A549 (cell line): Measurements from ENCODE around the gene TMEM74B. TPM values are rescaled to one million over a fixed set of nuclear protein-coding genes. Genes with fewer than 3 reads are reported as not detected.

Source experiments
- ATAC-seq, 2 experiments: fragments of 200-7000 bp in 1 of 2; fragments of >200 bp in 1 of 2; cut with Nextera tagmentation in 1 of 2; cut with Tn5 transposase in 1 of 2; 3 replicates each; pipeline versions ENCODE4 v1.8.0 to v1.9.1; 2018 to 2020; ENCODE audit warnings: mild to moderate bottlenecking in 1 of 2, moderate library complexity in 1 of 2
- CTCF ChIA-PET: fragments of 300-600 bp; sonication (Branson Sonifier 250); formaldehyde crosslinking; extraction: SDS; loops from one replicate; lab custom pipeline; 2021; ENCODE audit warnings: antibody characterized with exemption, inconsistent platforms; lab: Yijun Ruan, JAX
- POLR2A ChIA-PET: fragments of 350-600 bp; formaldehyde crosslinking; extraction: SDS; loops from one replicate; lab custom pipeline; 2021; ENCODE audit warnings: antibody characterized with exemption, inconsistent platforms; lab: Yijun Ruan, JAX
- DNase-seq, 2 experiments: peaks; one replicate each; pipeline versions ENCODE4 v3.0.0 to v3.0.0-alpha.2; 2011 to 2016; ENCODE audit warnings: low read depth in 1 of 2, low spot score in 1 of 2
- FAIRE-seq: peaks from 2 replicates; lab custom pipeline; 2011; peaks lifted over from hg19 to GRCh38; lab: Jason Lieb, UNC
- H3K27ac ChIP-seq, 2 experiments: fragments of >200 bp; sonication (Bioruptor Twin); formaldehyde crosslinking; 3 replicates each; pipeline ENCODE4 v1.5.1; 2016 to 2017
- H3K4me1 ChIP-seq: fragments of >200 bp; sonication (Bioruptor Twin); formaldehyde crosslinking; 3 replicates; pipeline ENCODE4 v1.6.1; 2016
- H3K4me2 ChIP-seq: fragments of >200 bp; sonication (Bioruptor Twin); formaldehyde crosslinking; 3 replicates; pipeline ENCODE4 v1.6.1; 2016
- H3K4me3 ChIP-seq: fragments of >200 bp; sonication (Bioruptor Twin); formaldehyde crosslinking; 3 replicates; pipeline ENCODE4 v1.5.1; 2016
- H3K9me3 ChIP-seq: fragments of >200 bp; sonication (Bioruptor Twin); formaldehyde crosslinking; 3 replicates; pipeline ENCODE4 v1.6.1; 2016
- BCL3 ChIP-seq: fragments of >200 bp; sonication (Bioruptor Twin); formaldehyde crosslinking; IDR thresholded peaks from 3 replicates; pipeline ENCODE4 v1.6.1; 2016
- CBX8 ChIP-seq: fragments of 200-600 bp; sonication (generic); IDR thresholded peaks from 2 replicates; pipeline ENCODE4 v1.6.1; 2016
- E2F6 ChIP-seq: IDR thresholded peaks from 2 replicates; pipeline ENCODE4 v1.6.1; 2012; ENCODE audit warnings: low read depth, borderline replicate concordance
- ELK1 ChIP-seq: fragments of 150-350 bp; IDR thresholded peaks from 2 replicates; pipeline ENCODE4 v1.6.1; 2014; ENCODE audit warnings: low read depth, mild to moderate bottlenecking, low read length
- EP300 ChIP-seq, 2 experiments: fragments of >200 bp; sonication (Bioruptor Twin); formaldehyde crosslinking; IDR thresholded peaks; 2 replicates in 1 of 2; 3 replicates in 1 of 2; pipeline ENCODE4 v1.6.1; 2016 to 2017
- FOSL2 ChIP-seq, 2 experiments: fragments of 450-650 bp in 1 of 2; fragments of >200 bp in 1 of 2; sonication (Bioruptor Twin) in 1 of 2; formaldehyde crosslinking; IDR thresholded peaks; 2 replicates each; pipeline versions ENCODE4 v1.5.0 to v1.6.1; 2016 to 2020; ENCODE audit warnings: mild to moderate bottlenecking in 1 of 2, moderate library complexity in 1 of 2
- GATA3 ChIP-seq: IDR thresholded peaks from 2 replicates; pipeline ENCODE4 v1.6.1; 2012; ENCODE audit warnings: borderline replicate concordance
- HES2 ChIP-seq: fragments of >200 bp; sonication (Bioruptor Twin); formaldehyde crosslinking; IDR thresholded peaks from 2 replicates; pipeline ENCODE4 v1.6.1; 2016
- HMGXB4 ChIP-seq: fragments of 250-450 bp; sonication (Bioruptor Pico); IDR thresholded peaks from 2 replicates; pipeline ENCODE4 v1.5.0; 2021; ENCODE audit warnings: mild to moderate bottlenecking, moderate library complexity, borderline replicate concordance
- HOXA7 ChIP-seq: fragments of 250-450 bp; sonication (Bioruptor Pico); IDR thresholded peaks from 2 replicates; pipeline ENCODE4 v1.5.0; 2020; ENCODE audit warnings: mild to moderate bottlenecking, moderate library complexity
- HOXB13 ChIP-seq: fragments of 250-450 bp; sonication (Bioruptor Pico); IDR thresholded peaks from 2 replicates; pipeline ENCODE4 v1.5.0; 2020; ENCODE audit warnings: low read depth, mild to moderate bottlenecking, moderate library complexity
- KDM1A ChIP-seq: fragments of 200-600 bp; sonication (generic); IDR thresholded peaks from 2 replicates; pipeline ENCODE4 v1.6.1; 2016; ENCODE audit warnings: low read depth, mild to moderate bottlenecking
- KDM5A ChIP-seq: fragments of 200-600 bp; sonication (generic); IDR thresholded peaks from 2 replicates; pipeline ENCODE4 v1.6.1; 2016; ENCODE audit warnings: antibody characterized with exemption, mild to moderate bottlenecking
- MAX ChIP-seq: IDR thresholded peaks from 2 replicates; pipeline ENCODE4 v1.6.1; 2012
- MAZ ChIP-seq: fragments of 150-350 bp; IDR thresholded peaks from 2 replicates; pipeline ENCODE4 v1.6.1; 2014; ENCODE audit warnings: antibody characterized with exemption, low read depth, low read length, borderline replicate concordance
- NFE2L2 ChIP-seq: fragments of 150-350 bp; conservative IDR thresholded peaks from 2 replicates; pipeline ENCODE4 v1.6.1; 2014; ENCODE audit warnings: low read length
- NPAS2 ChIP-seq: fragments of 250-450 bp; sonication (Bioruptor Pico); IDR thresholded peaks from 2 replicates; pipeline ENCODE4 v1.8.0; 2022; ENCODE audit warnings: mild to moderate bottlenecking, moderate library complexity, borderline replicate concordance
- PBX3 ChIP-seq: IDR thresholded peaks from 2 replicates; pipeline ENCODE4 v1.6.1; 2012
- POLR2A ChIP-seq: IDR thresholded peaks from 2 replicates; pipeline ENCODE4 v1.6.1; 2012; ENCODE audit warnings: mild to moderate bottlenecking, low read length
- RAD21 ChIP-seq, 2 experiments: fragments of >200 bp in 1 of 2; sonication (Bioruptor Twin) in 1 of 2; formaldehyde crosslinking in 1 of 2; IDR thresholded peaks in 1 of 2; conservative IDR thresholded peaks in 1 of 2; 2 replicates in 1 of 2; 3 replicates in 1 of 2; pipeline ENCODE4 v1.6.1; 2012 to 2018; ENCODE audit warnings: inconsistent platforms in 1 of 2
- RARB ChIP-seq: fragments of 250-450 bp; sonication (Bioruptor Pico); IDR thresholded peaks from 2 replicates; pipeline ENCODE4 v1.8.0; 2021; ENCODE audit warnings: mild to moderate bottlenecking, moderate library complexity
- REST ChIP-seq: fragments of 200-600 bp; sonication (generic); IDR thresholded peaks from 2 replicates; pipeline ENCODE4 v1.6.1; 2016; ENCODE audit warnings: antibody characterized with exemption, mild to moderate bottlenecking, moderate library complexity
- SREBF2 ChIP-seq: fragments of 450-650 bp; IDR thresholded peaks from 2 replicates; pipeline ENCODE4 v1.6.1; 2014; ENCODE audit warnings: mild to moderate bottlenecking, moderate library complexity
- ZSCAN20 ChIP-seq: fragments of 250-450 bp; sonication (Bioruptor Pico); IDR thresholded peaks from 2 replicates; pipeline ENCODE4 v1.8.0; 2022; ENCODE audit warnings: mild to moderate bottlenecking, moderate library complexity
- WGBS: methylation state at CpG from one replicate; pipeline ENCODE4 v1.1.6; 2017; ENCODE audit errors: missing lambda C conversion rate; 5-methylcytosine and 5-hydroxymethylcytosine counted together
- polyA plus RNA-seq, 4 experiments: library from polyadenylated mRNA; depleted of rRNA in 3 of 4; stranded (reverse); fragments of >200 nt; fragmentation: RNase III in 1 of 4; extraction: RNeasy Plus Mini Kit Qiagen cat#74134 plus additional on column Dnase treatment in 1 of 4; gene quantifications; 2 replicates in 3 of 4; 3 replicates in 1 of 4; pipeline ENCODE4 v1.2.3, GENCODE V29; 2011 to 2017

The TMEM74B gene
- polyA plus RNA-seq, 2 of the 4 experiments (the other 2 are of a cell fraction), result 2.9 to 3.4 TPM

- H3K27ac ChIP-seq, result no peak overlapping the region
- no peak for DNase-seq
- no peak overlapping the region for H3K4me3 ChIP-seq
- ChIA-PET CTCF (interaction anchor here (1.4 to 1.7 kb wide), 2 partner anchors 10 to 233 kb away, joined by 3 to 9 read pairs; no protein-coding TSS in a partner anchor), POLR2A (interaction anchor here (0.8 kb wide), 1 partner anchor 267 kb away, joined by 4 read pairs; no protein-coding TSS in a partner anchor)
- H3K9me3 ChIP-seq, result no peaks in the 10 kb centered on the region
- no peak for ATAC-seq
- no peak overlapping the region for H3K4me2 ChIP-seq
- no peak for FAIRE-seq
- 20% methylated on average over 1 of the region's 1 CpG for WGBS
- H3K4me1 ChIP-seq, result peaks cover 16% of the 10 kb centered on the region
- no peak for TF ChIP-seq FOSL2 (IDR thresholded peaks at IDR 0.05)
- no peak for TF ChIP-seq FOSL2 (CRISPR knock-in tag; IDR thresholded peaks at IDR 0.05)
- TF ChIP-seq POLR2A, result no peak
- TF ChIP-seq ZSCAN20 (CRISPR knock-in tag), result no peak
- no peak for TF ChIP-seq KDM5A
- TF ChIP-seq NFE2L2, result no peak
- TF ChIP-seq HMGXB4 (CRISPR knock-in tag), result no peak
Measured at GRCh38 chr20:1189827-1190226, 5.0 kb upstream of the TMEM74B start.

- ChIA-PET CTCF (interaction anchor here (1.5 to 2.9 kb wide), 3 partner anchors 64 to 80 kb away, joined by 3 to 8 read pairs (median 8); partner anchors contain the start of gene PSMF1), POLR2A (no interaction called here)
- no peak for DNase-seq
- H3K4me2 ChIP-seq, result no peak overlapping the region
- no peaks in the 10 kb centered on the region for H3K9me3 ChIP-seq
- ATAC-seq, result no peak
- H3K4me3 ChIP-seq, result no peak overlapping the region
- FAIRE-seq, result no peak
- no peak overlapping the region for H3K27ac ChIP-seq
- TF ChIP-seq HOXB13, result no peak
- TF ChIP-seq REST, result no peak
- TF ChIP-seq RAD21 (conservative IDR thresholded peaks at IDR 0.05 in 1 of 2, IDR thresholded peaks at IDR 0.05 in 1 of 2), result no peak
- TF ChIP-seq ELK1, result no peak
- TF ChIP-seq CBX8, result no peak
- no peak for TF ChIP-seq BCL3
- TF ChIP-seq GATA3, result no peak
- TF ChIP-seq MAX, result no peak
- TF ChIP-seq HES2, result no peak
- TF ChIP-seq HOXA7 (CRISPR knock-in tag), result no peak
- no peak for TF ChIP-seq SREBF2
- TF ChIP-seq E2F6, result no peak
- TF ChIP-seq EP300 (IDR thresholded peaks at IDR 0.05), result no peak
- no peak for TF ChIP-seq PBX3
- TF ChIP-seq KDM1A, result no peak
- no peak for TF ChIP-seq RARB (CRISPR knock-in tag)
- no peak for TF ChIP-seq MAZ
- TF ChIP-seq NPAS2 (CRISPR knock-in tag), result no peak
- no peak for TF ChIP-seq FOSL2 (IDR thresholded peaks at IDR 0.05)
- TF ChIP-seq FOSL2 (CRISPR knock-in tag; IDR thresholded peaks at IDR 0.05), result no peak
- 68% methylated on average over 1 of the region's 1 CpG for WGBS
- H3K4me1 ChIP-seq, result peaks cover 16% of the 10 kb centered on the region
Measured at GRCh38 chr20:1188347-1188746, 3.6 kb upstream of the TMEM74B start.
